ENCODE measurements around the gene S100A8.

GRCh38 chr1:153344718-153345025 is 46.2 kb downstream of the S100A8 start:
- no peak for TF ChIP-seq CTCF (optimal IDR thresholded peaks at IDR 0.05 in 1 of 3, IDR thresholded peaks at IDR 0.05 in 1 of 3, conservative IDR thresholded peaks at IDR 0.05 in 1 of 3; ENCODE audit: extremely low read depth in 1 of 3, insufficient read depth in 2 of 3, low read length in 3 of 3)
- no peak for TF ChIP-seq EZH2 (IDR thresholded peaks at IDR 0.05; ENCODE audit: low read length)

Data from keratinocyte (primary cell).